ENCODE data around the gene ZNF629.

- TF ChIP-seq CTCF (IDR thresholded peaks at IDR 0.05) (no peak), POLR2A (IDR thresholded peaks at IDR 0.05) (no peak)
Measured at GRCh38 chr16:30741461-30741914, 45.5 kb downstream of the ZNF629 start.
